K562 (cell line): ENCODE results near the gene COL16A1. TPM values are rescaled to one million over a fixed set of nuclear protein-coding genes. Genes with fewer than 3 reads are reported as not detected.

ENCODE experiments used
- CBX5 ChIP-seq: IDR thresholded peaks from 2 replicates; pipeline ENCODE4 v1.6.1; 2014; ENCODE audit warnings: low read depth, borderline replicate concordance
- ERF ChIP-seq: fragments of 450-650 bp; formaldehyde crosslinking; IDR thresholded peaks from 2 replicates; pipeline ENCODE4 v1.4.0; 2020; ENCODE audit warnings: mild to moderate bottlenecking, mixed read lengths
- MLLT1 ChIP-seq, 2 experiments: fragments of 450-650 bp; IDR thresholded peaks; 2 replicates each; pipeline ENCODE4 v1.6.1; 2016
- NR2F6 ChIP-seq: fragments of 450-650 bp; formaldehyde crosslinking; IDR thresholded peaks from 2 replicates; pipeline ENCODE4 v1.4.0; 2020; ENCODE audit warnings: mild to moderate bottlenecking
- PKNOX1 ChIP-seq: fragments of 450-650 bp; IDR thresholded peaks from 2 replicates; pipeline ENCODE4 v1.6.1; 2016
- RCOR1 ChIP-seq, 2 experiments: IDR thresholded peaks; 2 replicates each; pipeline ENCODE4 v1.6.1; 2012; ENCODE audit warnings: low read depth in 2 of 2, low read length in 2 of 2, borderline replicate concordance in 1 of 2, improper control_type of control experiment in 1 of 2
- STAT5A ChIP-seq: IDR thresholded peaks from 2 replicates; pipeline ENCODE4 v1.6.1; 2012; ENCODE audit warnings: low read length, inconsistent platforms, borderline replicate concordance
- TCF3 ChIP-seq: sonication (generic); formaldehyde crosslinking; IDR thresholded peaks from 2 replicates; pipeline ENCODE4 v1.4.0; 2020; ENCODE audit warnings: mild to moderate bottlenecking, missing genetic modification reagents
- ZBTB43 ChIP-seq: sonication (generic); formaldehyde crosslinking; IDR thresholded peaks from 2 replicates; pipeline ENCODE4 v1.8.0; 2023; ENCODE audit warnings: mild to moderate bottlenecking, missing genetic modification reagents
- ZNF311 ChIP-seq: fragments of 250-450 bp; sonication (Bioruptor Pico); IDR thresholded peaks from 2 replicates; pipeline ENCODE4 v1.4.0; 2020; ENCODE audit warnings: mild to moderate bottlenecking, moderate library complexity
- ZNF318 ChIP-seq, 2 experiments: fragments of 450-650 bp; IDR thresholded peaks; 2 replicates each; pipeline ENCODE4 v1.6.1; 2016; ENCODE audit warnings: mild to moderate bottlenecking in 2 of 2, borderline replicate concordance in 1 of 2, low read depth in 1 of 2, moderate library complexity in 1 of 2
- ZNF668 ChIP-seq: fragments of 250-450 bp; sonication (Bioruptor Pico); IDR thresholded peaks from 2 replicates; pipeline ENCODE4 v1.8.0; 2022; ENCODE audit warnings: mild to moderate bottlenecking, inconsistent platforms
- ZNF778 ChIP-seq: fragments of 450-650 bp; formaldehyde crosslinking; IDR thresholded peaks from 2 replicates; pipeline ENCODE4 v1.4.0; 2020; ENCODE audit warnings: mild to moderate bottlenecking, moderate library complexity
- ZSCAN32 ChIP-seq: fragments of 450-650 bp; formaldehyde crosslinking; IDR thresholded peaks from 2 replicates; pipeline ENCODE4 v1.4.0; 2020; ENCODE audit warnings: mild to moderate bottlenecking, moderate library complexity
- polyA plus RNA-seq, 8 experiments: library from polyadenylated mRNA; depleted of rRNA in 4 of 8; stranded (reverse) in 5 of 8; unstranded in 3 of 8; fragments of >200 nt; fragmentation: Nextera tagmentation in 2 of 8; fragmentation: Illumina TruSeq in 1 of 8; extraction: Ambion mirVana in 2 of 8; extraction: Trizol in 1 of 8; gene quantifications; 2 replicates each; pipeline versions ENCODE4 v1.2.1 to v1.2.3, GENCODE V29; 2011 to 2014; ENCODE audit warnings: inconsistent platforms in 1 of 8, missing spikeins in 1 of 8
- total RNA-seq, 7 experiments: library from RNA; depleted of rRNA in 6 of 7; stranded (reverse); fragments of >200 nt in 6 of 7; fragmentation: Illumina TruSeq in 2 of 7; extraction: Trizol in 2 of 7; gene quantifications; 2 replicates each; pipeline versions ENCODE4 v1.2.1 to v1.2.3, GENCODE V29; 2011 to 2021; ENCODE audit warnings: low replicate concordance in 1 of 7

COL16A1 gene
- total and polyA plus RNA-seq, 9 of the 15 experiments (the other 6 are each of a cell fraction or from before 2014, with no cell fraction given) = 0.11 to 0.60 (median 0.11) TPM; not detected in 6

- peak in 1 of 2 experiments; percentile 60; a peak in 1 of 4 replicates for TF ChIP-seq RCOR1 (IDR thresholded peaks at IDR 0.05; ENCODE audit: borderline replicate concordance in 1 of 2, low read depth in 2 of 2, low read length in 2 of 2)
- peak; percentile 10 to 91; a peak in 3 of 4 replicates for TF ChIP-seq MLLT1 (IDR thresholded peaks at IDR 0.05)
- TF ChIP-seq NR2F6 (CRISPR knock-in tag) = peak; percentile 52; the same call in 1 of the 2 replicates
- 0 out of 2 replicates have a peak, but pooled peaks have one; percentile 19 for TF ChIP-seq TCF3 (CRISPR knock-in tag)
- TF ChIP-seq ZBTB43 (CRISPR knock-in tag) = no peak
- no peak for TF ChIP-seq ZNF311 (CRISPR knock-in tag)
- TF ChIP-seq ERF = 0 out of 2 replicates have a peak, but pooled peaks have one; percentile 38
- TF ChIP-seq ZNF318 (IDR thresholded peaks at IDR 0.05; ENCODE audit: borderline replicate concordance in 1 of 2, low read depth in 1 of 2) = 0 out of 4 replicates have a peak, but pooled peaks of 1 of the 2 experiments have one; percentile 13
- no peak for TF ChIP-seq CBX5
- no peak for TF ChIP-seq STAT5A
- TF ChIP-seq ZNF668 (CRISPR knock-in tag) = no peak
- TF ChIP-seq ZSCAN32 (CRISPR knock-in tag) = no peak
- TF ChIP-seq PKNOX1 = peak; percentile 100
- TF ChIP-seq ZNF778 (CRISPR knock-in tag) = no peak
These were observed 59.1 kb downstream of the COL16A1 start, which contains the start of gene PEF1 (continued) for GRCh38 chr1:31644560-31645273.
